ENCODE results near the gene CCT4. TPM values are rescaled to one million over a fixed set of nuclear protein-coding genes. Genes with fewer than 3 reads are reported as not detected.

The CCT4 gene
- total RNA-seq, 1 experiment from 2014 or later = 239 TPM

GRCh38 chr2:61862085-61862484, 26.4 kb downstream of the CCT4 start:
- DNase-seq (ENCODE audit: low read depth, low spot score) (no peak), ATAC-seq (no peak)
- TF ChIP-seq CTCF (IDR thresholded peaks at IDR 0.05) (no peak), REST (IDR thresholded peaks at IDR 0.05; ENCODE audit: insufficient read depth in 1 of 2, low read depth in 2 of 2, low read length in 1 of 2) (no peak), TCF7L2 (IDR thresholded peaks at IDR 0.05; ENCODE audit: low read depth, low read length) (no peak)
- BruUV-seq (replicated peaks) = no TSS peak
- CTCF ChIA-PET = no interaction called here
- H3K27ac ChIP-seq (ENCODE audit: low read length) = no peak overlapping the region
- no peaks in the 10 kb centered on the region for H3K27me3 ChIP-seq (ENCODE audit: control insufficient read depth, insufficient read depth, low read length)
- no peak overlapping the region for H3K4me3 ChIP-seq (ENCODE audit: low read depth in 2 of 2, low read length in 2 of 2)
- intact Hi-C loops (cut with micrococcal nuclease; ENCODE audit: unreplicated experiment) (no loop called here), in situ Hi-C loops (cut with HindIII; ENCODE audit: low pct_unique_long_range_greater_than_20kb, low sequenced_read_pairs) (no loop called here)
- POLR2A ChIA-PET = no interaction called here
- H3K4me1 ChIP-seq (ENCODE audit: control insufficient read depth, insufficient read depth, low read length) = no peaks in the 10 kb centered on the region
- no peaks in the 10 kb centered on the region for H3K9me3 ChIP-seq (ENCODE audit: control insufficient read depth, insufficient read depth, low read depth, low read length)
- H3K36me3 ChIP-seq (ENCODE audit: control insufficient read depth, insufficient read depth, low read length) = peaks cover 4% of the 10 kb centered on the region

- DNase-seq (ENCODE audit: low read depth, low spot score) (no peak), ATAC-seq (no peak)
- no peaks in the 10 kb centered on the region for H3K36me3 ChIP-seq (ENCODE audit: control insufficient read depth, insufficient read depth, low read length)
- peaks cover 10% of the 10 kb centered on the region for H3K4me1 ChIP-seq (ENCODE audit: control insufficient read depth, insufficient read depth, low read length)
- no peaks in the 10 kb centered on the region for H3K9me3 ChIP-seq (ENCODE audit: control insufficient read depth, insufficient read depth, low read depth, low read length)
- no TSS peak for BruUV-seq (replicated peaks)
- intact Hi-C loops (cut with micrococcal nuclease; ENCODE audit: unreplicated experiment) (no loop called here), in situ Hi-C loops (cut with HindIII; ENCODE audit: low pct_unique_long_range_greater_than_20kb, low sequenced_read_pairs) (no loop called here)
- H3K27ac ChIP-seq (ENCODE audit: low read length) = no peak overlapping the region
- ChIA-PET CTCF (no interaction called here), POLR2A (no interaction called here)
- H3K27me3 ChIP-seq (ENCODE audit: control insufficient read depth, insufficient read depth, low read length) = no peaks in the 10 kb centered on the region
- no peak overlapping the region for H3K4me3 ChIP-seq (ENCODE audit: low read depth in 2 of 2, low read length in 2 of 2)
- TF ChIP-seq POLR2AphosphoS5 (IDR thresholded peaks at IDR 0.05; ENCODE audit: low read depth, low read length) (no peak), TCF7L2 (IDR thresholded peaks at IDR 0.05; ENCODE audit: low read depth, low read length) (no peak), SIN3A (IDR thresholded peaks at IDR 0.05; ENCODE audit: borderline replicate concordance, insufficient read depth, low read depth, low read length) (no peak), CTCF (IDR thresholded peaks at IDR 0.05) (no peak), REST (IDR thresholded peaks at IDR 0.05; ENCODE audit: insufficient read depth in 1 of 2, low read depth in 2 of 2, low read length in 1 of 2) (no peak)
These were observed 31.2 kb downstream of the CCT4 start for GRCh38 chr2:61857224-61857623.

Data from Panc1 (cell line).